Activated CD8-positive, alpha-beta memory T cell treated with anti-CD3 and anti-CD28 coated beads, Interleukin-2, amount 50 U/mL, for 1 hour (primary cell): ENCODE data around the gene WDTC1.

ENCODE experiments used
- DNase-seq: peaks from one replicate; pipeline ENCODE4 v3.0.0-alpha.2; 2020; ENCODE audit errors: extremely low read depth

WDTC1 gene

DNA sequence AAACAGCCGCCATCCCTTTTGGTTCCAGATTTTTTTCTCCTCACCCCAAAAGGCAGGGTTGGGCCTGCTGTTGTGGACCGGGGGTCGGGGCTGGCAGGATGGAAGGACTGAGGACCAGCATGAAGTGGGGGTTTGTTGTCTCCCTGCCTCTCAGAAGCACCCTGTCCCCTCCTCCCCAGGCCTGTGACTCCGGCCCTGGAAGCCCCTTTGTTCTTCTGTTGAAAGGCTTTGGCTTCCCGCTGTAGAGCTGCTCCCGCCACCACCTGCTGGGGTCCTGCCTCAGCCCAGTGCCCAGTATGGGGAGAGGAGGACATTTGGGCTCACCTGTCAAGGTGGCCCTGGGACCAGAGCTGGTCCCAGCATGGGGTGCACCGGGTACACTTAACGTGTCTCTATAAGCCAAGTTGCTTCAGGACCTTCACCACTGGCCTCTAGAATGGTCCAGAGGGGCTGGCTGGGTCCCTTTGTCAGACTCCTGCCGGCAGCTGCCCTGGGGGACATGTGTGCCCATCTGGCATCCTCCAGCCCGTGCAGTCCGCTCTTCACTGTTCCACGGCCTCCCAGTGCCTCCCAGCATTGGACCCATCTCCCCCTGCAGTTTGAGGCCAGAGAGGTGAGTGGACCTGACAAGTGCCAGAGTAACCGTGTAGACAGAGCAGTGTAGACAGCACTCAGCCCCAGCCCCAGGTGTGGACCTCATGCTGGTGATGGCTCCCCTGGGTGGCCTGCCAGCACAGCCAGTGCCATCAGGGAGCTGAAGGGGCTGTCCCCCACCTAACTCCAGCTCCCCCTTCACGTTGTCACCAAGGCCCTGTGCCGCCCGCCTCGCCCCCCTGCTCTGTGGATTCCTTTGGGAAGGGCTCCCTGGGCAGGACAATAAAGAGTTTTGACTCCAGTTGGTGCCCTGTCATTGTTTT lies 101.3 kb downstream of the WDTC1 start:
- DNase-seq, result no peak

DNA sequence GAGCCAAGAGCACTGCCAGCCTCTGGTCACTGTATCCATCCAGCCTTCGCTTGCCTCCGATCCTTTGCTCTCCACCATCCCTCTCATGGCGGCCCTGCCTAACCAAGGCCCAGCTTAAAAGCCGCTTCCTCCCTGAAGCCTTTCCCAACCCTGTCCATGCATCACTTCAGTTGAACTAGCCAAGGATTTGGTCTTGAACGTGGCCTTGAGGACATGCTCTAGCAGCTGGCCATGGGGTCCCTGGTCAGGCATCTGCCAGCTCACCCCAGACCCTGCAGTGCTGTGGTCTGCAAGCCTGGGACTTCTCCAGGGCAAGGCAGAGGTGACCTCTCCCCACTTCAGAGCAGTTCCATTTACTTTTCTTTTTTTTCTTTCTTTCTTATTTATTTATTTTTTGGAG lies 102.3 kb downstream of the WDTC1 start:
- no peak for DNase-seq

DNA sequence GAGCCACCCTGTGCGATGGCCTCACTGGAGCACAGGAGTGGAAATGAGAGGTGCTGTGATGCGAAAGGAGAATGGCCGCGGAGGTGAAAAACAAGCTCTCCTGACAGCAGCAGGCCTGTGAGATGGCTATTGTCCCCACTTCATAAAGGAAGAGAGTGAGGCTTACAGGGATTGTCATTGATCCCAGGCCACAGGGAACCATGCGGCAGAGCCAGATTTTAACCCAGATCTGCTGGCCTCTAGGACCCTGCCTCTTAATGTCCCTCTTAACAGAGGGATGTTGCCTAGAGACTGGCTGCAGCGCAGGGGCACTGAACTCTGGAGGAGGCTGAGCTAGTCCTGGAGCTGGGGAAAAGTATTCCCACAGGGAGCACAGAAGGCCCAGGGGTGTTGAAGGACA lies 104.3 kb downstream of the WDTC1 start:
- no peak for DNase-seq

DNA sequence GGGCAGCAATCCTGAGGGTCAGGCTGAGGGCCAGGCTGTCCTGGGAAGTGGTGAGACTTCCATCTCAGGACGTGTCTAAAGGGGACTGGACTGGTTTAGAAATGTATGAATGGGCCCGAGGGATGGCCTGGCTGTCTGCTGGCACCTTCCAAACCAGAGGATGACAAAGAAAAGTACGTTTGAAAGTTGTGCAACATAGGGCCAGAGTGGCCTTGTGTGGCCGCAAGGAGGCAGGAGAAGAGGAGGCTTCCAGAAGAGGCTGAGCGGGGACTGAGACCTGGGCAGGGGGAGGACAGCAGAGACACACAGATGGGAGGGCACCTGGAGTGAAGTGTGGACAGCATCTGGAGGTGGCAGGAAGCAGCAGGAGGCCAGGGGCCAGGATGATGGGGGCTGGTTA lies 104.8 kb downstream of the WDTC1 start:
- DNase-seq, result no peak

DNA sequence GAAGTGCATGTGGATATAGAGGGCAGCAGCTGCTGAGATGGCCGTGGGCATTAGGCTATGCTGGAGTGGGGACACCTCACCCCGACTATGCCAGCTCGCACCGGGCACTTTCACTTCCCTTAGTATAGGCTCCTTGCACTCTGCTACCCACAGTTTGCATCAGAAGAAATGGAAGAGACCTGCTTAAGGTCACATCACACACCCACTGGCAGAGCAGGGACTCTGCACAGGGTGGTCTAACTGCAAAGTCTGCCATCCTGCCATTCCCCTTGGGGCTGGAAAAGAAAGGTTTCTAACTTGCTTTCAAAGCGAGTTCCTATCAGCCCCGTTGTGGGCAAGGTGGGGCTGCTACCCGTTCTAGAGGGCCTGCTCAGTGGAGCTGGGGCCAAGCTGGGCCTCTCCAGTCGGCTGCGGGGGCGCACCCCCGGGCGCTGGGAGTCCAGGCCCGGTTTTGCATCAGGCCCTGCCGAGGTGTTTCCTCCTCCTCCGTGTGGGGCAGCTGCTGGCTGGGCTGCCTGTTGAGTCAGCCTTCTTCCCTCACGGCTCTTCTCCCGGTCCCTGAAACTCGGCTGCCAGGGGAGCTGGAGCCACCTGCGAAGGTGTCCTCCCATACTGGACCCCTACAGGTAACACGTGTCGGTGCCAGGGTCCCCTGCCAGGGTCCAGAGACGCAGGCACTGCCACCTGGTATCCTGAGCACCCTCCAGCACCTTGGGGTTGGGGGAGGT lies 107.3 kb downstream of the WDTC1 start, which contains the start of gene SYTL1:
SYTL1 (plus strand) TSS at position 498 of the 728 bp plus-strand sequence. CDS start 3,313 bp downstream, outside the sequence.
- DNase-seq, result no peak

DNA sequence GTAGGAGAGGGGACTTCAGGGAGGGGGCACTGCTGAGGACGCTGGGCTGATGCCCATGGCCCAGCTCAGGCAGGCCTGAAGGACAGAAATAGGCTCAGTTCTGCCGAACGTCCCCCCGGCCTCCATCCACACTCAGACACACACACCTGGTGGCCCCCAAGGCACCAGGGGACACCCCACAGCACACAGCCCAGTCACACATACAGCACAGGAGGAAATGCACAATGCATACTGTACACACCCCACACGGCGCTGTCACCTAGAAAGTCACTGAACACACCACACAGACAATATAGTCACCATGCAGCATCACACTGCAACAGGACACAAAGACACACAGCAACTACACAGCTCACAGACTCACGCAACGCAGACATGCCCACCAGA lies 108.0 kb downstream of the WDTC1 start:
- no peak for DNase-seq

DNA sequence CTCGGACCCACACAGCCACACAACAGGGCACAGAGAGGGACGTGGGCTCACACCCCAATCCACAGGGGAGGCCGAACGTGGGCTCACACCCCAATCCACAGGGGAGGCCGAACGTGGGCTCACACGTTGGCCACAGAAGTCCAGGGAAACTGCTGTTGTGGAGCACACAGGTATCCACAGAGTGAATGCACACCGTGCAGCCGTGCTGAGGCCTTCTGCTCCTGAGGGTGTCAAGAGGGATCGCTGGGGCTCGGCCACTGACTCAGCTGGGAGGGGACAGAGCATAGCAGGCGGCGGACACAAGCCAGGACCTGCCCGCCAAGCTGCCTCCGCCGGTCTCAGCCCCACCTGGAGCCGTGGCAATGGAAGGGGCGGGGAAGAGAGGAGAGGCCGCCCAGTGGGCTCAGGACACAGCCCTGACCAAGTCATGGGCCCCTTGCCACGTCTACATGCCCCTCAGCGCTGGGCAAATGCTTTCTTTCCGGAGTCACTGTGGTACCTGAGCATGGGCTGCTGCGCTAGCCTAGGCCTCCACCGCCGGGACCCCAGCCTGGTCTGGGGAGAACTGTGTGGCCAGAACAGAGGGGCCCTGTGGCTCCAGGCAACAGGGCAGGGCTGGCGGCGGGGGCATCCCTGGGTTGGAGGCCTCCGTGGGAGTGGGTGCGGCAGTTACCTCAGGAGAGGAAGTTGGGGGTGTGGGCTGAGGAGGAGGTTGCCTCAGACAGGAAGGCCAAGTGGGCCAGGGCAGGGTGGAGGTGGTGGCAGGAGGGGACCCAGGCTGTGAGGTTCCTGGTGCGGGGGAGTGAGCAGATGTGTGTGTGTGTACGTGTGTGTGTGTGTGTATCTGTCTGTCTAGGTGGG lies 108.6 kb downstream of the WDTC1 start:
- no peak for DNase-seq

DNA sequence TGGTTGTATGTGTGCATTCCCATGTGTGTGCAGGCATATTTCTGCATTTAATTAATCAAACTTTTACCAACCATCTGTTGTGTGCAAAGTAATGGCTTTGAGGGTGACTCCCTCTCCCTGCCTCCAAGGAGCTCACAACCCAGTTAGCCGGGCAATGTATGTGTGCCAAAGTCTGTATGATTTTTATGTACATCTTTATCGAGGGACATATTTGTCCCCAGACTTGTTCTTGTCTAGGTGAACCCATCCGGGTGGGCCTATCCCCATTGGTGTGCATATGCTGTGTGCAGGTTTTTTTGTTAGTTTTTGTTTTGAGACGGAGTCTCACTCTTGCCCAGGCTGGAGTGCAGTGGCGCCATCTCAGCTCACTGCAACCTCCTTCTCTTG lies 109.2 kb downstream of the WDTC1 start:
- DNase-seq, result no peak

DNA sequence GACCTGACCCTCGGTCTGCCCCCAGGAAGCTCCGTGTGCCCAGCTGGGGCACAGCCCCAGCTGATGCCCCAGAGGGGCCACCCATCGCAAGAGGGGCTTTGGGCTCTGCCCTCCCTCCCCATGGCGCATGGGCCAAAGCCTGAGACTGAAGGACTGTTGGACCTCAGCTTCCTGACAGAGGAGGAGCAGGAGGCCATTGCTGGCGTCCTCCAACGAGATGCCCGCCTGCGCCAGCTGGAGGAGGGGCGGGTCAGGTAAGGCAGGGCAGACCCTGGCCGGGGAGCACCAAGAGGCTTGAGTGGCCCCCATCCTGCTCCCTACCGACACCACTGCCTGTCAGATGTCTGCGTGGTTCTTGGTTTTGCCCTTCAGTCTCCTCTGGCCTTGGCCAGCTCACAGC lies 110.8 kb downstream of the WDTC1 start:
- DNase-seq, result no peak

DNA sequence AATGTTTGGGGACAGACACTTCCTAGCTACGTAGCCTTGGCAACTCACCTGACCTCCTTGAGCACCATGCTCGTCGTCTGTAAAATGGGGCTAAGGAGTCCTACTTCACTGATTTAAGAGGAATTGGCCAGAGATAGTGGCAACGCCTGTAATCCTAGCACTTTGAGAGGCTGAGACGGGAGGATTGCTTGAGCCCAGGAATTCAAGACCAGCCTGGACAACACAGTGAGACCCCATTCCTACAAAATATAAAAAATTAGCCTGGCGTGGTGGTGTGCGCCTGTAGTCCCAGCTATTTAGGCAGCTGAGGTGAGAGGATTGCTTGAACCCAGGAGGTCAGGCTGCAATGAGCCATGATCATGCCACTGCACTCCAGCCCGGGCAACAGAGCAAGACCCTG lies 111.9 kb downstream of the WDTC1 start:
- no peak for DNase-seq

DNA sequence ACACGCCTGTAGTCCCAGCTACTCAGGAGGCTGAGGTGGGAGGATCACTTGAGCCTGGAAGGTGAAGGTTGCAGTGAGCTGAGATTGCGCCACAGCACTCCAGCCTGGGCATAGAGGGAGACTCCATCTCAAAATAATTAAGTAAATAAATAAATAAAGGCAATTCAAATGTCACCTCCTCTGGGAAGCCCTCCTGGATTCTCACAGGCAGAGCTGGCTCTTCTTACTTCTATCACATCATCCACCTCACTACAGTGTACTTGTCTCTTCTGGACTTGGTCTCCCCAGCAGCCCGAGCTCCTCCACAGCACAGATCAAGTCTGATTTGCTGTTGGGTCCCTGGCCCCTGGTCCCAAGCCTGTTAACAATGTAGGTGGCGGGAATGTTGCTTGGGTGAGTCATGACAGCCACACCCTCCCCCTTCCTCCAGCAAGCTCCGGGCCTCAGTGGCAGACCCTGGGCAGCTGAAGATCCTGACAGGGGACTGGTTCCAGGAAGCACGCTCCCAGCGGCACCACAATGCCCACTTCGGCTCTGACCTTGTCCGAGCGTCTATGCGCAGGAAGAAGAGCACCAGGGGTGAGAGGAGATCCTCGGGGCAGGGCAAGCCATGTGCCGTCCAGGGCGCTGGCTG lies 112.7 kb downstream of the WDTC1 start:
- DNase-seq, result no peak

DNA sequence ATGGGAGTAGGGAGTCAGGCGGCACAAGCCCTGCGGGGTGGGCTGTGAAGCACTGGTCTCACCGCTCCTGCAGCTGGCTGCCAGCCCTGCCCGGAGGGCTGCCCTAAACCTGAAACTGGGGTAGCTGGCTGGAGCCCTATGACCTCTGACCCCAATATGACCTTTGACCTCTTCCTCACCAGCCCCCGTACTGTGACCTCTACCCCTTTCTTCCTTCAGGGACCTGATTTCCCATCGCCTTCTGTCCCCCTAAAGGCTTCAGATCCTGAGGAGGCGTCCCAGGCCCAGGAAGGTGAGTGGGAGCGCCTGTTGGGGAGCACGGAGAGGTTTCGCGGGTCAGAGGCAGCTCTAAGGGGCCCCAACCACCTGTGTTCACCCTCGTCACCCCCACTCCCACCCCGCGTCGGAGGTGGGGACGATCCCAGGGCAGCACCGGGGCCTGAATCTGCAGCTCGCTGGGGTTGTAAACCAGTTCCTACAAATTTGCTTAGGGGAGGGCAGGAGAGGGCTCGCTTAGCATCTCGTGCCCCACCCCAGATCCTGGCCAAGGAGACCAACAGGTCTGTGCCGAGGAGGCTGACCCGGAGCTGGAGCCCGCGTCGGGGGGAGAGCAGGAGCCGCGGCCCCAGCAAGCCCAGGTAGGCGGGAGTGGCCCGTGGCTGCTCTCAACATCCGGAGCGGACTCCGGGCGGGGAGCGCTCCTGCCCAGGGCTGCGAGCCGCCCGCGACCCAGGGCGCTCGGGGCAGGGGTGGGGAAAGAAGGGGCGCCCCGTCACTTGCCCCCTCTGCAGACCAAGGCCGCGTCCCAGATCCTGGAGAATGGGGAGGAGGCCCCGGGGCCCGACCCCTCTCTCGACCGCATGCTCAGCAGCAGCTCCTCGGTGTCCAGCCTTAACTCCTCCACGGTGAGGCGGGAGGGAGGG lies 114.7 kb downstream of the WDTC1 start:
- no peak for DNase-seq

DNA sequence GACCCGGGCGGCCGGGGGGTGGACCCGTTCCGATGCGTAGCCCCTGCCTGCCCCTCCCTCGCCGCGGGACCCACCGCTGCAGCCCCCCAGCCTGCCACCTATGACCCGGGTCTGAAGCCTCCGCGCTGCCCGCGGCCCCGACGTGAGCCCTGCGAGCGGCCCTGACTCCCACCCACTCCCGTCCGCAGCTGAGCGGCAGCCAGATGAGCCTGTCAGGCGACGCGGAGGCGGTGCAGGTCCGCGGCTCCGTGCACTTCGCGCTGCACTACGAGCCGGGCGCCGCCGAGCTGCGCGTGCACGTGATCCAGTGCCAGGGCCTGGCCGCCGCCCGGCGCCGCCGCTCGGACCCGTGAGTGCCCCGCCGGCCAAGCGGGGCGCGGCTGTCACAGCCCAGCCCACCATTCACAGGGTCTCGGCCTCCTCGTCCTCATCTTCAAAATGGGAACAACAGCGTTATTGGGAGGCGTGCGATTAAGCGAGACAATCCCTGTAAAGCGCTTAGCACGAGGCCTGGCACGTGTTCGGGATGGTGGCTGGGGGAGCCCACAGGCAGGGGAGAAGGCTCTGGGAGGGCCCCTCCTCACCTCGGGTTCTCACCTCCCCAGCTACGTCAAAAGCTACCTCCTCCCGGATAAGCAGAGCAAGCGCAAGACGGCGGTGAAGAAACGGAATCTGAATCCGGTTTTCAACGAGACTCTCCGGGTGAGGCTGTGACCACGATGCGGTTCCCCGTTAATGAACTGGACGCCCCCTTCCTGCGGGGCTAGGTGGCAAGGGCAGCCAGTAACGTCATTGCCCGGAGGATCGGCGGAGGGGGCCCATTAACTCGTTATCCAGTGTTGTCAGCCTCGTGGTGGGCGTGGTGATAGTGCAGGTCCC lies 115.6 kb downstream of the WDTC1 start:
- no peak for DNase-seq

DNA sequence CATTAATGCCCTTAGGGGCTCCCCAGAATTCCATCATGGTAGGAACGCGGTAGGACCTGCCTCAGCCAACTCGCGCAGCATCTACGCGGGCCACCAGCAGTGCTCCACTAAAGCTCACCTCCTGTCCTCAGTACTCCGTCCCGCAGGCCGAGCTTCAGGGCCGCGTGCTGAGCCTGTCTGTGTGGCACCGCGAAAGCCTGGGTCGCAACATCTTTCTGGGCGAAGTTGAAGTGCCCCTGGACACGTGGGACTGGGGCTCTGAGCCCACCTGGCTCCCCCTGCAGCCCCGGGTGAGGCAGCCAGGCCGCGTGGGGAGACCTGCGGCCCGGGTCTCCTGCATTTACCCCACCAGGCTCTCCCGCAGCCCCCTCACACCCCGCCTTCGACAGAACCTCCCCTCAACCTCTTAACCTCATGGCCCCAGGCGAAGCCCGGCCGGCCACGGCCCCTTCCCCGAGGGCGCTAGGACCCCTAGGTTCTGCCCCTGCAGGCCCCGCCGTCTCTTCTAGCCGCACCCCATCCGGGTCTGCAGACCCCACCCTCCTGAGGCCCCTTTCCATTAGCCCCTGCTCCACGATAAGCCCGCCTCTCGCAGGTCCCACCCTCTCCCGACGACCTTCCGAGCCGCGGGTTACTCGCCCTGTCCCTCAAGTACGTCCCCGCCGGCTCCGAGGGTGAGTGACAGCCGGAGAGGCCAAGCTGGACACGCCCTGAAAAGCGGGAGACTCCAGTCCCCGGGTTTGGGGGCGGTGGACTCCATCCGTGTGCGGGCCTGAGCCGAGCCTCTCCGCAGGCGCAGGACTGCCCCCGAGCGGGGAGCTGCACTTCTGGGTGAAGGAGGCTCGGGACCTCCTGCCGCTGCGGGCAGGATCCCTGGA lies 116.5 kb downstream of the WDTC1 start:
- no peak for DNase-seq

DNA sequence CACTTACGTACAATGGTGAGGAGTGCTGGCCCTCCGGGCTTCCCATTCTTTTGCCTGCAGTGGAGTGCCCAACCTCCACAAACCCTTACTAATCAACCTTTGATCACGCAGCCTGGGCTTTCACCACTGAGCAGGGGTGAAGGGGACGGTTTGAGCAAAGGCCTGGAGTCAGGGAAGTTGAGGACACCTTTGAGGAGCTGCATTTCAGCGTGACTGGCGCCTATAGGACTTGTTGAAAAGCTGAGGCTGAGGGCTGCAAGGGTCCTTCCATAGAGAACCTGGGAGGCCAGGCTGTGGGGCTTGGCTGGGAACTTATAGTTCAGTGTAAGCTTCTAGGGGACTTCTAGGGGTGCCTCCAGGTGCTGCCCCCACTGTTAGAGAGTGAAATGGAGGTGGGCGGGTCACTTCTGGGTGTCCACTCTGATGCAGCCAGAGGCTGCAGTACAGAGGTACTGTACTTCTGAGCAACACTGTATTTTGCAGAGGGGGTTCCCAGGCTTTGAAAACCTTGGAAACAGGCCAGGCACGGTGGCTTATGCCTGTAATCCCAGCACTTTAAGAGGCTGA lies 117.2 kb downstream of the WDTC1 start:
- no peak for DNase-seq

DNA sequence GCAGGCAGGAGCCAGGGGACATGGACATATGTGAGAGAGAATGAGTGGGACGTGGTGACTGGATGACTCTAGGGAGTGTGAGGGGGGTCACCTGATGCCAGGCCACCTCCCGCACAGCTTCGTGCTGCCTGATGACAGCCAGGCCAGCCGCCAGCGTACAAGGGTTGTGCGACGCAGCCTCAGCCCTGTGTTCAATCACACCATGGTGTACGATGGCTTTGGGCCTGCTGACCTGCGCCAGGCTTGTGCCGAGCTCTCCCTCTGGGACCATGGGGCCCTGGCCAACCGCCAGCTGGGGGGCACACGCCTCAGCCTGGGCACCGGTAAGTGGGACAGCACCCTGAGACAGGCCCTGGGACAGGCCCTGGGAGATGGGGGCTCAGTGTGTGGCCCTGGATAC lies 118.7 kb downstream of the WDTC1 start:
- no peak for DNase-seq

DNA sequence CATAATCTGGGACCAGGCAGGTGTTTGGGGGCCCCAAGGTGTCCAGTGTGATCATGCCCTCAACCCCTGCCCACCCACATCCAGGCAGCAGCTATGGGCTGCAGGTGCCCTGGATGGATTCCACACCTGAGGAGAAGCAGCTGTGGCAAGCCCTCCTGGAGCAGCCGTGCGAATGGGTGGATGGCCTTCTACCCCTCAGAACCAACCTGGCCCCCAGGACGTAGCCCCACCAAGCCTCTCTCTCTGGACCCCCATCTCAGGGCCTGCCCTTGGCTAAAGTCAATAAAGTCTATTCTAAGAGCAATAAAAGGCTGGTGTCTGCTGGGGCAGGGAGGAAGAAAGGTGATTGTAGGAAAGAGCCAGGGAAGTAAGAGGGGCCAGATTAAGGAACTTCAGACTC lies 119.2 kb downstream of the WDTC1 start:
- no peak for DNase-seq

DNA sequence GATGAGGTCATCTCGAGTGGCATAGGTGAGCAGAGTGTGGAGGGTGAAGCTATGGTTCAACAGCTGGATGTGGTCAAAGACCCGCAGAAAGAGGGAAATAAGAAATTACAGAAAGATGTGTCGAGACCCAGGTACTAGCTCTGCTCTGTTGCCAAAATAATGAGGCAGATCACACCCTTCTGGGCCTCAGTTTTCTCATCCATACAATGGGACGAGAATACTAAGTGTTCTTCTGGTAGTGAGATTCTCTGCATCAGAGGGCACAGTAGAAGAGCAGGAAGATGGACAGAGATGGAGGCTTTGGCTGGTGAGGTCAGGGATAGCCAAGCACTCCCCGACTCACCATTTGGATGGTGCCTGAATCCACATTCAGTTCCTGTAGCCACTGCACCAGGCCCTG lies 121.3 kb downstream of the WDTC1 start:
- DNase-seq, result no peak
